GM19324 (cell line): ENCODE results near the gene TNRC6A.

Source experiments
- ATAC-seq: cut with Tn5 transposase; IDR thresholded peaks from one replicate; pipeline ENCODE4 v1.9.1; 2021; ENCODE audit warnings: mild to moderate bottlenecking, moderate library complexity; ENCODE audit not compliant: unreplicated experiment, low FRiP score

The TNRC6A gene

DNA sequence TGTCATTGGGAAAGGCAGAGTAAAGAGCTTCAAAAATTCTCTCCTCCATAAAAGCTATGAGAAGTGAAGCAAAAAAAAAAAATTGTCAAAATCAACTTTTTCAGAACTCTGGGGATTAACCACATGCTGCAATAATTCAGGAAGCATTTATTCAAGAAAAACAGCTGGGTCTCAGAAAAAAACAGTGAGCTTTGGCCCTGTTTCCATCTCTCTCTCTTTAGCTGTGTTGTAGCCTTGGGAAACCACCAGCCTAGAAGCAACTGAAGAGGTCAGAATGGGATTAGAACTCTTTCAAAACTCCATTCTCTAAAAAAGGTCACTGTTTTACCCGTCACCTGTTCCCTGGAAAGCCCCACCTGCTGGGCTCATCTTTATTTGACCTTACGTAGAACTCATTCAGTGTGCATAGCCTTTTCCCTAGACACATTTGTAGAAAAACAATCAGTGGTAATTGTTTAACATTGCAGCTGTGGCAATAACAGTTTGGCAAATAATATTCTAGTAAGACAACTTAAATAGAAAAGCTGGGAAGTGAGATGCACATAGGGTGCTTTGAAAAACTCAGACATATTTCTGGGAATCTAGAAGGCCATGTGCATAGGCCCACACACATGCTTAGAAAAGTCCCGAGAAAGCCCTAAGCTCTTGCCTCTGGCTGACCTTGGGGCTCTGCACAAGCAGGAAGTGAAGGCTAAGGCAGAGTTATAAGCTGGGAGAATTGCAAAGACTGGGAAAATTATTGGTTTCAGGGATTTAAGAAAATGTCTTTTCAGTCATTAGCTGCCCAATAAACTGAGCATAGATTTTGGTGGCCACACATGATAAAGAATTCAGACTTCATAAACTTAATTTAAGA is 134.4 kb downstream of the TNRC6A start:
- no peak for ATAC-seq

DNA sequence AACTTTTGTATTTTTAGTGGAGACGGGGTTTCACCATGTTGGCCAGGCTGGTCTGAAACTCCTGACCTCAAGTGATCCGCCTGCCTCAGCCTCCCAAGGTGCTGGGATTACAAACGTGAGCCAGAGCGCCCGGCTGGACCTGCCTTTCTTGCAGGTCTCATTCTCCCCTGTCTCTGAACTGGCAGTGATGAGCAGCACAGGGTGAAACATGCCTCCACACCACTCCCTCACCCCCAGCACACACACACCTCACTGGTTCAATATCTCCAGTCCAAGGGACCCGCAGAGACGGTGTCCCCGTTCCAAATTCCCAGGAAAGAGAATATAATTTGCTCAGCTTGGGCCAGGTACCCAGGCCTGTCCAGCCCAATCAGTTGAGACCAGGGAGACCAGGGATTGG is 139.6 kb downstream of the TNRC6A start:
- ATAC-seq: no peak

DNA sequence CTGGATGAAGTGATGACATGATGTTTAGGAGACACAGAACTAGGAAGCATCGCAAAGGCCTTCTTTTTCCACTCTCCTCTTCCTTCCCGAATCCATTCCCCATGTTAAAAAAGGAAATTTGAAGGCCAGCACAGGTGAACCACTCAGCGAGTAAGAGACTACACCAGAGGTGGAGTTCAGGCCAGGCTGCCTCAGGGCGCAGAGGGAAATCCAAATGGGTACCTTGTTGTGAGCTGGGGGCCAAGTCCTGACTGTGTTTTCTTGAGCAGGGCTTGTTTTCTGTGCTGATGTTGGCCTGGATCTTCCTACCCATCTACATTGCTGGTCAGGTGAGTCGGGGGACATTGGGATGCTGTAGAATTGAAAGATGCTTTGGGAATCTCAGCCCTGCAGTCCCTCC is 142.4 kb downstream of the TNRC6A start:
- ATAC-seq: no peak

DNA sequence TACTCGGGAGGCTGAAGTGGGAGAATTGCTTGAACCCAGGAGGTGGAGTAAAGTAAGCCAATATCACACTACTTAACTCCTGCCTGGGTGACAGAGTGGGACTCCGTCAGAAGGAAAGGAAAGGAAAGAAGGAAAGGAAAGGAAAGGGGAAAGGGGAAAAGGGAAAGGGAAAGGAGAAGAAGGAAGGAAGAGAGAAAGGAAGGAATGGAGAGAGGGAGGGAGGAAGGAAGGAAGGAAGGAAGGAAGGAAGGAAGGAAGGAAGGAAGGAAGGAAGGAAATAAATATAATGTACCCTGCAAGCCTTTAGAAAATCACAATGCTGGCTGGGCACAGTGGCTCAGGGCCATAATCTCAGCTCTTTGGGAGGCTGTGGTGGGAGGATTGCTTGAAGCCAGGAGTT is 143.6 kb downstream of the TNRC6A start:
- no peak for ATAC-seq

DNA sequence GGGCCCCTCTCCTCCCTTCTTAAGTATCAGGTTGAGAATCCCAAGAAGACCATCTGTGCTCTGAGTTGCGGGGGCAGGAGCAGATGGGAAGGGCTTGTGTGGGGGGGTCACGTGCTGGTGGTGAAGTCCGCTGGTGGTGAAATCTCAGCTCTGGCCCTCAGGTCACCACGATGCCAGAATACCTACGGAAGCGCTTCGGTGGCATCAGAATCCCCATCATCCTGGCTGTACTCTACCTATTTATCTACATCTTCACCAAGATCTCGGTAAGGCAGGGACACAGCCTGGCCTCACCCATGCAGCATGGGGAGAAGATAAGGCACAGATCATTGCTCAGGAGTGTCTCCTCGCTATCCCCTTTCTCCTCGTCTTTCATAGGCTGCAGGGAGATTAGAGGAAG is 146.0 kb downstream of the TNRC6A start:
- ATAC-seq: no peak
